Uterus (tissue), 4 donors: ENCODE data around the gene COL25A1. TPM values are rescaled to one million over a fixed set of nuclear protein-coding genes. Genes with fewer than 3 reads are reported as not detected.

ENCODE experiments used
- DNase-seq, 2 donors: peaks; one replicate each; pipeline ENCODE4 v3.0.0-alpha.2; 2019 to 2020
- H3K27ac ChIP-seq, 2 donors: fragments of 200-600 bp; sonication (generic); 1 replicate in 1 of 2; 2 replicates in 1 of 2; pipeline ENCODE4 v1.5.1; 2016 to 2018
- H3K27me3 ChIP-seq, 2 donors: fragments of 200-600 bp; sonication (generic); one replicate each; pipeline ENCODE4 v1.5.1; 2018 to 2019; ENCODE audit warnings: control low read depth in 1 of 2
- H3K36me3 ChIP-seq, 2 donors: fragments of 200-600 bp; sonication (generic); one replicate each; pipeline ENCODE4 v1.5.1; 2019; ENCODE audit warnings: control low read depth in 1 of 2
- H3K4me1 ChIP-seq, 2 donors: fragments of 200-600 bp; sonication (generic); one replicate each; pipeline ENCODE4 v1.5.1; 2018 to 2019; ENCODE audit warnings: control low read depth in 1 of 2
- H3K4me3 ChIP-seq, 2 donors: fragments of 200-600 bp; sonication (generic); 1 replicate in 1 of 2; 2 replicates in 1 of 2; pipeline ENCODE4 v1.5.1; 2018 to 2019; ENCODE audit warnings: mild to moderate bottlenecking in 1 of 2
- H3K9me3 ChIP-seq, 2 donors: fragments of 200-600 bp; sonication (generic); one replicate each; pipeline ENCODE4 v1.5.1; 2019; ENCODE audit warnings: control low read depth in 1 of 2
- CTCF ChIP-seq, 4 experiments: fragments of 200-600 bp in 2 of 4; fragments of 450-650 bp in 2 of 4; sonication (generic) in 2 of 4; IDR thresholded peaks; one replicate each; pipeline ENCODE4 v1.5.1; 2016 to 2019; ENCODE audit warnings: antibody characterized with exemption in 4 of 4, mild to moderate bottlenecking in 2 of 4, moderate library complexity in 1 of 4
- POLR2A ChIP-seq, 2 donors: fragments of 450-650 bp; IDR thresholded peaks; one replicate each; pipeline ENCODE4 v1.6.1; 2016; ENCODE audit warnings: antibody characterized with exemption in 2 of 2, mild to moderate bottlenecking in 1 of 2, moderate library complexity in 1 of 2
- intact Hi-C: fragments of 100-400 bp; cut with DNase I; formaldehyde crosslinking; loops from one replicate; pipeline ENCODE4 v1.15.1; 2023; ENCODE audit warnings: low total_unique reads
- total RNA-seq, 4 donors: library from RNA; depleted of rRNA in 3 of 4; stranded (reverse); fragments of >200 nt in 3 of 4; gene quantifications; one replicate each; pipeline versions ENCODE4 v1.1.0 to v1.2.4, GENCODE V29; 2014 to 2023
- donor health status: DM: yes; HTN: yes; CAD: no.

COL25A1 gene
- total RNA-seq, 4 donors from 2014 or later: 0.26 to 41.1 (median 1.8) TPM; not detected in 1

- DNase-seq: no peak
- H3K4me1 ChIP-seq: no peaks in the 10 kb centered on the region
- TF ChIP-seq POLR2A (IDR thresholded peaks at IDR 0.05): no peak
- no peak for TF ChIP-seq CTCF (IDR thresholded peaks at IDR 0.05)
- intact Hi-C loops: no loop called here
- no peaks in the 10 kb centered on the region for H3K9me3 ChIP-seq
- H3K27ac ChIP-seq: no peak overlapping the region
- no peaks in the 10 kb centered on the region for H3K36me3 ChIP-seq
- H3K27me3 ChIP-seq: no peaks in the 10 kb centered on the region
- no peak overlapping the region for H3K4me3 ChIP-seq
Observed at GRCh38 chr4:109275066-109275745, 27.3 kb downstream of the COL25A1 start.

GRCh38 chr4:109266891-109267290 is 35.6 kb downstream of the COL25A1 start:
- no peak overlapping the region for H3K27ac ChIP-seq
- H3K27me3 ChIP-seq: no peaks in the 10 kb centered on the region
- TF ChIP-seq CTCF (IDR thresholded peaks at IDR 0.05) (no peak), POLR2A (IDR thresholded peaks at IDR 0.05) (no peak)
- H3K36me3 ChIP-seq: no peaks in the 10 kb centered on the region
- intact Hi-C loops: no loop called here
- no peaks in the 10 kb centered on the region for H3K4me1 ChIP-seq
- H3K9me3 ChIP-seq: no peaks in the 10 kb centered on the region
- no peak overlapping the region for H3K4me3 ChIP-seq
- DNase-seq: no peak

- no peaks in the 10 kb centered on the region for H3K27me3 ChIP-seq
- DNase-seq: no peak
- no peaks in the 10 kb centered on the region for H3K4me1 ChIP-seq
- no peaks in the 10 kb centered on the region for H3K9me3 ChIP-seq
- intact Hi-C loops: no loop called here
- no peak overlapping the region for H3K4me3 ChIP-seq
- H3K27ac ChIP-seq: no peak overlapping the region
- H3K36me3 ChIP-seq: no peaks in the 10 kb centered on the region
- no peak for TF ChIP-seq POLR2A (IDR thresholded peaks at IDR 0.05)
- no peak for TF ChIP-seq CTCF (IDR thresholded peaks at IDR 0.05)
Observed at GRCh38 chr4:109266236-109266635, 36.2 kb downstream of the COL25A1 start.

- DNase-seq: no peak
- intact Hi-C loops: no loop called here
- Histone ChIP-seq H3K27me3 (no peaks in the 10 kb centered on the region), H3K36me3 (no peaks in the 10 kb centered on the region), H3K4me3 (no peak overlapping the region), H3K4me1 (no peaks in the 10 kb centered on the region), H3K9me3 (no peaks in the 10 kb centered on the region), H3K27ac (no peak overlapping the region)
- TF ChIP-seq CTCF (IDR thresholded peaks at IDR 0.05) (no peak), POLR2A (IDR thresholded peaks at IDR 0.05) (no peak)
Observed at GRCh38 chr4:109263721-109264120, 38.7 kb downstream of the COL25A1 start.

- intact Hi-C loops: no loop called here
- TF ChIP-seq CTCF (IDR thresholded peaks at IDR 0.05): no peak
- no peak for TF ChIP-seq POLR2A (IDR thresholded peaks at IDR 0.05)
- Histone ChIP-seq H3K4me1 (no peaks in the 10 kb centered on the region), H3K9me3 (no peaks in the 10 kb centered on the region), H3K4me3 (no peak overlapping the region), H3K27me3 (no peaks in the 10 kb centered on the region), H3K27ac (no peak overlapping the region), H3K36me3 (no peaks in the 10 kb centered on the region)
- DNase-seq: no peak
Observed at GRCh38 chr4:109256818-109257217, 45.6 kb downstream of the COL25A1 start.
